ENCODE data around the gene ADAMTS3.

The ADAMTS3 gene

GRCh38 chr4:72314869-72315268 is 254.2 kb downstream of the ADAMTS3 start:
- in situ Hi-C loops (cut with MboI; ENCODE audit: low sequenced_read_pairs, unreplicated experiment) = no loop called here
- no peak for DNase-seq (ENCODE audit: low spot score)
- TF ChIP-seq CTCF (IDR thresholded peaks at IDR 0.05; ENCODE audit: borderline replicate concordance, control extremely low read depth, extremely low read depth, insufficient read depth, missing control alignments) = no peak

GRCh38 chr4:72313121-72313520 is 255.9 kb downstream of the ADAMTS3 start:
- TF ChIP-seq CTCF (IDR thresholded peaks at IDR 0.05; ENCODE audit: borderline replicate concordance, control extremely low read depth, extremely low read depth, insufficient read depth, missing control alignments) = no peak
- in situ Hi-C loops (cut with MboI; ENCODE audit: low sequenced_read_pairs, unreplicated experiment) = no loop called here
- DNase-seq (ENCODE audit: low spot score) = no peak

GRCh38 chr4:72312032-72312650 is 256.9 kb downstream of the ADAMTS3 start:
- in situ Hi-C loops (cut with MboI; ENCODE audit: low sequenced_read_pairs, unreplicated experiment) = no loop called here
- TF ChIP-seq CTCF (IDR thresholded peaks at IDR 0.05; ENCODE audit: borderline replicate concordance, control extremely low read depth, extremely low read depth, insufficient read depth, missing control alignments) = no peak
- no peak for DNase-seq (ENCODE audit: low spot score)

- no peak for DNase-seq (ENCODE audit: low spot score)
- in situ Hi-C loops (cut with MboI; ENCODE audit: low sequenced_read_pairs, unreplicated experiment) = no loop called here
- TF ChIP-seq CTCF (IDR thresholded peaks at IDR 0.05; ENCODE audit: borderline replicate concordance, control extremely low read depth, extremely low read depth, insufficient read depth, missing control alignments) = no peak
Measured at GRCh38 chr4:72311291-72311690, 257.7 kb downstream of the ADAMTS3 start.

- in situ Hi-C loops (cut with MboI; ENCODE audit: low sequenced_read_pairs, unreplicated experiment) = no loop called here
- TF ChIP-seq CTCF (IDR thresholded peaks at IDR 0.05; ENCODE audit: borderline replicate concordance, control extremely low read depth, extremely low read depth, insufficient read depth, missing control alignments) = no peak
- no peak for DNase-seq (ENCODE audit: low spot score)
Measured at GRCh38 chr4:72305620-72306019, 263.4 kb downstream of the ADAMTS3 start.

GRCh38 chr4:72305080-72305479 is 263.9 kb downstream of the ADAMTS3 start:
- in situ Hi-C loops (cut with MboI; ENCODE audit: low sequenced_read_pairs, unreplicated experiment) = no loop called here
- no peak for TF ChIP-seq CTCF (IDR thresholded peaks at IDR 0.05; ENCODE audit: borderline replicate concordance, control extremely low read depth, extremely low read depth, insufficient read depth, missing control alignments)
- no peak for DNase-seq (ENCODE audit: low spot score)
